GM10266 (cell line): ENCODE measurements around the gene RNF19B.

Source experiments
- DNase-seq: peaks from one replicate; pipeline ENCODE4 v3.0.0; 2012; ENCODE audit errors: extremely low spot score
- CTCF ChIP-seq: IDR thresholded peaks from 2 replicates; pipeline ENCODE4 v1.5.1; 2012; ENCODE audit warnings: mild to moderate bottlenecking, low read depth; ENCODE audit not compliant: control insufficient read depth, insufficient read depth; ENCODE audit errors: missing control alignments

RNF19B gene

DNA sequence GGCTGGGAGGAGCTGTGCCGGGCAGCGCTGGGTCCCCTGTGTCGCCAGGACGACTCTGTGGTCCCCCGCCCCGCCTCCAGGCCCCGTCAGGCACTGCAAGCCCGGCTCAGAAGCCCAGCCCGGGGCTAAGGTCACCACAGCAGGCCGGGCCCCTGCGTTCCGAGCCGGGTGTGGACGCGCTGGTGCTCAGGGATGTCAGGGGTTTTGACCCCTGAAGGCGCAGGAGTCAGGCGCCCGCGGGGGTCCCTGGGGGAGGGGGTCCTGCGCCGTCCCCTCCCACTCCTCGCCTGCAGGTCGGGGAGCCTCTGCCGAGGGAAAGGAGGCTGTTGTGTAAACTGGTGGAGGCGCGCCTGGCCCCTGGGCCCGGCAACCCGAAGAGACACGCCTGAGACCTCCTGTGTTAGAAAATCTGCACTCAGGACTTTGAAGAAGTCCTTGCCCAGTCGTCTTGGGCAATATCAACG, 39.7 kb downstream of the RNF19B start:
- peak; percentile 4 for TF ChIP-seq CTCF
- DNase-seq: no peak

GRCh38 chr1:32920833-32921232, 43.8 kb downstream of the RNF19B start:
- no peak for DNase-seq

GRCh38 chr1:32919811-32920733, 44.5 kb downstream of the RNF19B start:
- TF ChIP-seq CTCF: no peak
- no peak for DNase-seq

More at GRCh38 chr1:32920833-32921232, 43.8 kb downstream of the RNF19B start:
- no peak for TF ChIP-seq CTCF

DNA sequence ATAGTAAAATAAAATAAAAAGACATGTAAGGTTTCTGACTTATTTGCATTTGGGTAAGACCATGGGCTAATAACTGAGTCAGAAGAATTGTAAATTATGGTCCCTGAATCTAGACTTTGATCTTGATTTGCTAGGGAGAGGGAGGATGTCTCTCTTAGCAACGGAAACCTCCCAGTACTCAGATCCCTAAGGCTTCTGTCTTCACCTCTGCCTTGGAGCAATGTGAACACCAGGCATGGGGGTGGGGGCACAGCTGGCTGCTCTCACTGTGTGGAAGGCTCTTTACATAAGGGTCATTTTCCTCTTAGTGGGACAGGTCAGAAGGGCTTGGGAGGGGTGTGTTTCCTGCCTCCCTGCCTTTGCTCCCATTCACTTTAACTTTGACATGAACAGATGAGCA, 46.4 kb downstream of the RNF19B start:
- DNase-seq: no peak
- no peak for TF ChIP-seq CTCF

GRCh38 chr1:32917521-32917920, 47.1 kb downstream of the RNF19B start:
- TF ChIP-seq CTCF: no peak
- DNase-seq: no peak

- TF ChIP-seq CTCF: no peak
- no peak for DNase-seq
These were observed 48.6 kb downstream of the RNF19B start for GRCh38 chr1:32915766-32916706.

GRCh38 chr1:32910319-32910718, 54.3 kb downstream of the RNF19B start:
- DNase-seq: no peak
- TF ChIP-seq CTCF: no peak
